ENCODE measurements around the gene MCM8.
A peak's percentile ranks its signal among the peaks of the same experiment; 100 is the strongest.
"Not testable (repeated sequence)": the region's sequence is repeated elsewhere in the genome, so short reads cannot be mapped to it uniquely, and the experiment has no call there.

Gene MCM8

GRCh38 chr20:6007529-6008103 is 57.2 kb downstream of the MCM8 start:
- FAIRE-seq, result peak; percentile 77

DNA sequence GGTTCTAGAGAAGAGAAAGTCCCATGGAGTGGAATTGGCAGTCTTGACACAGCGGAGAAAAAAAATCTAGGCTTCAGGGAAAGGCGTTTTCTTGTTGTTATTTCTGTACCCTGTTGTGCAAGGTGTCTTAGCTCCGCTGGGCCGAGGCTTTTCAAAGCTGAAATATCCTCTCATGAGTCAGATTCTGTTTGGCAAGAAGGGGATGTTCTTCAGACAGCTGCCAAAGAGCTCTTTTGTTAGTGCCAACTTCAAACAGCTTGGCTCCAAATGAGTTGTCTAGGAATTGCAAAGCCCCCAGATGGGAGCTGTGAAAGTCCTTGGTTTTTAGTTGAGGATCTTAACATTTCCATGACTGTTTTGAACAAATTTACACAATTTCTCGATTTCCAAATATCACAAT is 57.8 kb downstream of the MCM8 start:
- no peak for FAIRE-seq

- no peak for FAIRE-seq
Observed at GRCh38 chr20:6012179-6012578, 61.7 kb downstream of the MCM8 start.

- no peak for FAIRE-seq
Observed at GRCh38 chr20:6014017-6014416, 63.6 kb downstream of the MCM8 start.

GRCh38 chr20:6014957-6015356 is 64.5 kb downstream of the MCM8 start:
- FAIRE-seq, result no peak

GRCh38 chr20:6017467-6017866 is 67.0 kb downstream of the MCM8 start:
- no peak for FAIRE-seq

GRCh38 chr20:6017880-6018279 is 67.4 kb downstream of the MCM8 start:
- FAIRE-seq, result no peak

DNA sequence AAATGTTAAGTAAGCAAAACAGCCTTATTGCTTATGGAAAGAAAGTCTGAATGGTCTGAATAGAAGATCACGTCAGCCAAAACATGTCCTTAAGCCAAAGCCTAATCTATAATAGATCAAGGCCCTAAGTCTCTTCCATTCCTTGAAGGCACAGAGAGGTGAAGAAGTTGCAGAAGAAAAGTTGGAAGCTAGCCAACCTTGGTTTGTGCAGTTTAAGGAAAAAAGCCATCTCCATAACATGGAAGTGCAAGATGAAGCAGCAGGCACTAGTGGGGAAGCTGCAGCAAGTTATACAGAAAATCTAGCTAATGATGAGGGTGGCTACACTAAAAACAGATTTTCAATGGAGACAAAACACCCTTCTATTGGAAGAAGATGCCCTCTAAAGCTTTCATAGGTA is 74.3 kb downstream of the MCM8 start:
- FAIRE-seq, result no peak

GRCh38 chr20:6026051-6026450 is 75.6 kb downstream of the MCM8 start:
- FAIRE-seq, result no peak

DNA sequence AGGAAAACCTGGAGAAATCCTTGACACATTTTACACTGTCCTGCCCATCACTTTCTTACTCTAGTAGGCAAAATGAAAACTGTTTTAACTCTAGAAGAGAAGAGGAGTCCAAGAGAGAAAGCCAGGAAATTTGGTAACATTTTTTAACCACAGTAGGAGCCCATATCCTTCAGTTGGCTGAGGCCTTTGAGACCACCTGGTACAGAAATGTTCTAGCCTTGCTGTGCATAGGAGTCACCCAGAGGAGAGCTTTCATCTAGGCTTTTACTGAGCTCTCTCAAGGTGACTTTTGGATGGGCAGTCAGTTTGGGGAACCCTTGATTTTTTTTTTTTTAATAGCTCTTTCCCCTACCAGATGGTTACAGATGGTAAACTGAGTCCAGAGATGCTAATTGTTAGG is 78.4 kb downstream of the MCM8 start:
- FAIRE-seq, result no peak

GRCh38 chr20:6029538-6029937 is 79.1 kb downstream of the MCM8 start:
- FAIRE-seq, result no peak

DNA sequence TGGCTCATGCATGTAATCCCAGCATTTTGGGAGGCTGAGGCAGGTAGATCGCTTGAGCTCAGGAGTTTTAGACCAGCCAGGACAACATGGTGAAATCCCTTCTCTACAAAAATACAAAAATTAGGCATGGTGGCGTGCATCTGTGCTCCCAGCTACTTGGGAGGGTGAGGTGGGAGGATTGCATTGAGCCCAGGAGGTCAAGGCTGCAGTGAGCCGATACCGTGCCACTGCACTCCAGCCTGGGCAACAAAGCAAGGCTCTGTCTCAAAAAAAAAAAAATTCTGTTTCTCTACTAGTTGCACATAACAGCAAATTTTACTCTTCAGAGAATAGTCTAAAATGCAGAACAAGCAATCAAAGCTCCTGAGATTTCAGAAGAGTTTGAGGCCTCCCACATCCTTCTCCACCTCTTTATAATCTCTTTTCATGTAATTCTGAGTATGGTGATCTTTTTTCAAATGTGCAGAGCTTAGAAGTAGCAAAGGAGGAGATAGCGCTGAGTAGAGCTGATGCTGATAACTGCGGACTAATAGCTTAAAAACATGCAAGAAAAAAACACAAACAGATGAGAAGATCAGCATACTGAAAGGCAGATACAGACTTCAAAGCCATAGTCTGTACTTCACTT is 80.1 kb downstream of the MCM8 start:
- FAIRE-seq, result no peak

DNA sequence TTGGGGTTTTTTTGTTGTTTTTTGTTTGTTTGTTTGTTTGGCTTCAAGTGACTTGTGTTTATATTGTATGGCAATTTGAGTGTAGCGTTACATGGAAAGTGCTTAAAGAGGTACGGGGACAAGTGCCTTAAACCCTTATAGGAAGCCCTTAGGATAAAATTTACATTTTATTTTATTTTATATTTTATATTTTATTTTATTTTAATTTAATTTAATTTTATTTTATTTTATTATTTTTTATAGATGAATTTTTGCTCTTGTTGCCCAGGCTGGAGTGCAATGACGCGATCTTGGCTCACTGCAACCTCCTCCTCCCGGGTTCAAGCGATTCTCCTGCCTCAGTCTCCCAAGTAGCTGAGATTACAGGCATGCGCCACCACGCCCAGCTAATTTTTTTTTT is 82.5 kb downstream of the MCM8 start:
- not testable (repeated sequence) for FAIRE-seq

DNA sequence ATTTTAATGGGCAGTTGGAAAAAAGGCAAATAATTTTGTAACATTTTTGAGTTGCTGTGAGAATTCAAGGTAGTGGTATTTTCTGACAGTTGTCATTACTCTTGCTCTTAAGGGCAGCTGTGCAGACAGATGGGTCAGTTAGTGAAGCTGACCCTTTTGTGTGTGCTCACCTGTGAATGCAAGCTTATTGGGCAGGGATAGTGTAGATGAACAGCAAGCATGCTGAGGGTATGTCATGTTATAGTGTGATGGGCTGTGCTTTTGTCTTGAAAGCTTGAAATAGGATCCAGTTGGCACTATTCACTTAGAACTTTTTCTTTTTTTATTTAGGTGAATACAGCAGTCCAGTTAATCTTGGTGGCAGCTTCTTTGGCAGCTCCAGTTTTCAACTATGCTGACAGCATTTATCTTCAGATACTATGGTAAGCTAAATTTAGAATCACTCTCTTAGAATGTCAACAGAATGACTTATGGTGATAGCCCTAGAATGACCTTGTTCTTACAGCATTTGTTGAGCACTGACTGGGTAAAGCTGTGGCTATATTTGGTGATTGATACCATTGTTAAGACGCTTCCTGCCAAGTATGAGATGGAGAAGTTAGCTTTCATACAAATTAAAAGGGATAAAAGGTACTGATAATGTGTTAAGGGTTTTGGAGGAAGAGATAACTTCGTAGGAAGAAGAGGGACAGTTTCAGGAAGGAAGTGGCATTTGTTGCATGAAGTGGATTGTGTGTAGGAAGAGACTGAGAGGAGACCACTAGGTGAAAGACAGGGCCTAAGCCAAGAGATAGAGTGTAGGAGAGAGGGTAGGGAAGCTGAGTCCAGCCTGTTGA is 83.9 kb downstream of the MCM8 start:
- FAIRE-seq, result no peak

DNA sequence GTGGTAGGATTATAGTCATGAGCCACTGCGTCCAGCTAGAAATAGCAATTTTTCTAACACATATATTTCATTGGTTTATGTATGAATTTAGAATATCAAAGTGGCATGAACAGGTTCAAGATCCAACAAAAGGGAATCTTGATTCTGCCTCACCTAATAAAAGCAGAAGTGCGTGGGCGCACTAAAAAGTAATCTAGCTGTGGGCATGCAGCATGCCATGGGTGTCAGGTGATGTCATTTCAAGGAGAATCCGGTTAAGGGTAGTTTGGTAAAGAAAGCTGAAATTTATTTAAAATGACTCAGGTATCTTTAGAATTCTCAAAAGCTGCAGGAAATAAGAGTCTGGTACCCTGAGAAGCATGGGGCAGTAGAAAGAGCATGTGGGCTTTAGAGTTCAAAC is 85.8 kb downstream of the MCM8 start:
- no peak for FAIRE-seq

DNA sequence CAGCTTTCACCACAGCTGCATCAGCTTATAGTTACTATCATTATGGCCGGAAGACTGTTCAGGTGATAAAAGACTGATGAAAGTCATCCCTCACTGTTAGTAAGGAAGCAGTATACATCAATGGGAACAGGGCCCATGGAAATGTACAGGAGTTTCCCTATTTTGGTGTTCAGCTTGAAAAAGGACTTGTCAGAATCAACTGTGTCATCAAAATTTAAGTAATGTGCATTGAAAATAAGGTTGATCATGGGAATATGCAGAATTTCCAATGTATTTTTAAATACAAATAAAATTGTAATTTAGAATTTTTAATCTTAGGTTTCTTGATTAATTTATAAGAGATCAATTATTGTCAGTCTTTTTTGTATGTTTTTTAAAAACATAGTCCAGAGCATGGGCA is 86.6 kb downstream of the MCM8 start:
- no peak for FAIRE-seq

DNA sequence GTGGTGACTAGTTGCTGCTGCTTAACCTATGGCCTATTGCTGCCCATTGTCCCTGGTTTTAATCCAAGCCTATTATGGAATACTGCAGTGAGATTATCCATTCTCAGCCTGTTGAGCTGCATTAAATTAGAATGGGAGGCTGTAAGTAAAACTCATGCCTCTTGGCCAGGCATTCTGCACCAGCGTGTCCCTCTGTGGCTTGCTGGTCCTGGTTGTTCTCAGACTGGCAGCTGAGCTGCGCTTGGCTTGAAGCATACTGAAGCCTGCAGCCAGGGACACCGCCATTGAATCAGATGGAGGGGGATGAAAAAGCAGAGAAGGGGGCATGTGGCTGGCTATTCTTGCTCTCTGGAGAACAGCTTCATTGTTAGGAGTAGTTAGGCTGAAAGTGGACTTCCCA is 87.8 kb downstream of the MCM8 start:
- no peak for FAIRE-seq

- no peak for FAIRE-seq
Observed at GRCh38 chr20:6039766-6040165, 89.3 kb downstream of the MCM8 start.

- FAIRE-seq, result no peak
Observed at GRCh38 chr20:6040540-6040939, 90.1 kb downstream of the MCM8 start.

GRCh38 chr20:6040958-6041807 is 90.7 kb downstream of the MCM8 start:
- no peak for FAIRE-seq

- FAIRE-seq, result no peak
Observed at GRCh38 chr20:6041808-6042265, 91.4 kb downstream of the MCM8 start.

DNA sequence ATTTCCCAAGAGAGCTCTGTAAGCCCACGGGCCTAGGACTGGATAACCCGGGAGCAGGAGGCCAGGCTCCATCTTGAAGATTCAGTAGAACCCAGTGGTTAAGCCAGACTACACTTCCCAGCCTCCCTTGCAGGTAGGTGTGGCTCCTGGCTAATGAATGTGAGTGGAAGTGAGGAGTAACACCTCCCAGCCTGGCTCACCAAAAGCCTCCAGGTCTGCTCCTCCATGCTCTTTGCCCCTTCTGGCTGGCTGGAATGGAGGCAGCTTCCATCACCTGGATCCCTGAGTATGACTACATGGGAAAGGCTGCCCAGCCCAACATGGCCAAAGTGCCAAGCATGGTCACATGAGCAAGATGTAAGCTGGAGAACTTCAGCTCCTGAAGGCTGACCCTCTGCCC is 93.7 kb downstream of the MCM8 start:
- FAIRE-seq, result no peak

DNA sequence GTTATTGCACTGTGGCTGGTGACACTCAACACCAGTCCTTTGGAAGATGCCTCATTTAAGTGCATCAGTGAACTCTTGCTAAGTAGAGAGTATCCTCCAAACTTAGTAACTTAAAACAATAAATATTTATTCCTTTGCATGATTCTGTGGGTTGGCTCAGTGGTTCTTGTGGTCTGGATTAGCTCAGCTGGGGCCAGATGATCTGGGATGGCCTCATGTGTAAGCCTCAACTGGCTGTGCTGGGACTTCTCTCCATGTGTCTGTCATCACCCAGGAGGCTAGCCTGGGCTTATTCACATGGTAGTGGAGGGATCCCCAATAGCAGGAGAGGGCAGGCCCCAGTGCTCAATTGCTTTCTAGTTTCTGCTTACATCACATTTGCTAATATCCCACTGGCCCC is 95.1 kb downstream of the MCM8 start:
- no peak for FAIRE-seq
